NCI-H128 (cell line): Measurements from ENCODE around the gene RUSF1.

Source experiments
- DNase-seq: peaks from one replicate; lab custom pipeline; 2025; ENCODE audit not compliant: unreplicated experiment; lab: John Stamatoyannopoulos, UW

RUSF1 gene

GRCh38 chr16:31471241-31471874 is 36.8 kb downstream of the RUSF1 start:
- DNase-seq: no peak

GRCh38 chr16:31470615-31471014 is 37.6 kb downstream of the RUSF1 start:
- DNase-seq: no peak

- DNase-seq: no peak
These were observed 40.3 kb downstream of the RUSF1 start for GRCh38 chr16:31467858-31468257.

- no peak for DNase-seq
These were observed 40.9 kb downstream of the RUSF1 start for GRCh38 chr16:31467151-31467773.

GRCh38 chr16:31466381-31466841 is 41.8 kb downstream of the RUSF1 start:
- no peak for DNase-seq

- no peak for DNase-seq
These were observed 42.3 kb downstream of the RUSF1 start for GRCh38 chr16:31465788-31466370.

- no peak for DNase-seq
These were observed 43.4 kb downstream of the RUSF1 start for GRCh38 chr16:31464781-31465260.

GRCh38 chr16:31464348-31464769 is 43.8 kb downstream of the RUSF1 start:
- DNase-seq: no peak

- no peak for DNase-seq
These were observed 46.0 kb downstream of the RUSF1 start for GRCh38 chr16:31461921-31462804.

- no peak for DNase-seq
These were observed 46.8 kb downstream of the RUSF1 start for GRCh38 chr16:31461201-31461920.

GRCh38 chr16:31460582-31461002 is 47.6 kb downstream of the RUSF1 start:
- DNase-seq: no peak

- peak; percentile 95 for DNase-seq
These were observed 48.3 kb downstream of the RUSF1 start for GRCh38 chr16:31459687-31460581.

GRCh38 chr16:31458844-31459686 is 49.1 kb downstream of the RUSF1 start, which contains the start of gene ARMC5:
Gene ARMC5, plus strand, starts transcription at chr16:31459501. Its CDS starts 24 bp downstream, at chr16:31459525.
- DNase-seq: peak; percentile 81

- no peak for DNase-seq
These were observed 49.9 kb downstream of the RUSF1 start for GRCh38 chr16:31458073-31458843.

GRCh38 chr16:31456988-31457360 is 51.2 kb downstream of the RUSF1 start:
- DNase-seq: no peak

- no peak for DNase-seq
These were observed 52.4 kb downstream of the RUSF1 start for GRCh38 chr16:31455601-31456314.
